Calu3 (cell line): Measurements from ENCODE around the gene BCL3. TPM values are rescaled to one million over a fixed set of nuclear protein-coding genes. Genes with fewer than 3 reads are reported as not detected.
"Not testable (repeated sequence)": the region's sequence is repeated elsewhere in the genome, so short reads cannot be mapped to it uniquely, and the experiment has no call there.

Experiments used
- BruUV-seq: library from RNA; stranded (reverse); fragments of 400-500 nt; replicated peaks from 2 replicates; lab custom pipeline; 2021; lab: Mats Ljungman, UMichigan
- CTCF ChIA-PET: fragments of 300-600 bp; sonication (Branson Sonifier 250); formaldehyde crosslinking; loops from one replicate; lab custom pipeline; 2022; ENCODE audit warnings: antibody characterized with exemption; lab: Charles Lee
- DNase-seq: peaks from one replicate; pipeline ENCODE4 v3.0.0; 2022
- H3K27ac Mint-ChIP-seq: one replicate; pipeline ENCODE4 v1.8.0; 2022; ENCODE audit warnings: mixed read lengths; ENCODE audit not compliant: unreplicated experiment
- H3K27me3 Mint-ChIP-seq: one replicate; pipeline ENCODE4 v1.8.0; 2022; ENCODE audit warnings: mixed read lengths; ENCODE audit not compliant: unreplicated experiment
- H3K36me3 Mint-ChIP-seq: one replicate; pipeline ENCODE4 v1.8.0; 2022; ENCODE audit warnings: mild to moderate bottlenecking, moderate library complexity, mixed read lengths; ENCODE audit not compliant: insufficient read depth, unreplicated experiment
- H3K4me1 Mint-ChIP-seq: one replicate; pipeline ENCODE4 v1.8.0; 2022; ENCODE audit warnings: mild to moderate bottlenecking, low read depth, mixed read lengths; ENCODE audit not compliant: unreplicated experiment
- H3K4me3 Mint-ChIP-seq: one replicate; pipeline ENCODE4 v1.8.0; 2022; ENCODE audit warnings: mild to moderate bottlenecking, low read depth, moderate library complexity, mixed read lengths; ENCODE audit not compliant: unreplicated experiment
- H3K9me3 Mint-ChIP-seq: one replicate; pipeline ENCODE4 v1.8.0; 2022; ENCODE audit warnings: low read depth, mixed read lengths; ENCODE audit not compliant: unreplicated experiment
- intact Hi-C: fragments of 100-400 bp; cut with micrococcal nuclease; formaldehyde crosslinking; loops from one replicate; pipeline ENCODE4 v1.10.0; 2022; ENCODE audit not compliant: unreplicated experiment
- total RNA-seq: library from RNA; stranded (reverse); gene quantifications from 2 replicates; pipeline ENCODE4 v1.2.3, GENCODE V29; 2022
- TF ChIP-seq, protein P1 (sequence below): fragments of 200-600 bp; IDR thresholded peaks from one replicate; pipeline ENCODE4 v1.8.0; 2022; ENCODE audit warnings: antibody characterized with exemption; ENCODE audit not compliant: unreplicated experiment

BCL3 gene
- total RNA-seq, 1 experiment from 2014 or later = 37.7 TPM

DNA sequence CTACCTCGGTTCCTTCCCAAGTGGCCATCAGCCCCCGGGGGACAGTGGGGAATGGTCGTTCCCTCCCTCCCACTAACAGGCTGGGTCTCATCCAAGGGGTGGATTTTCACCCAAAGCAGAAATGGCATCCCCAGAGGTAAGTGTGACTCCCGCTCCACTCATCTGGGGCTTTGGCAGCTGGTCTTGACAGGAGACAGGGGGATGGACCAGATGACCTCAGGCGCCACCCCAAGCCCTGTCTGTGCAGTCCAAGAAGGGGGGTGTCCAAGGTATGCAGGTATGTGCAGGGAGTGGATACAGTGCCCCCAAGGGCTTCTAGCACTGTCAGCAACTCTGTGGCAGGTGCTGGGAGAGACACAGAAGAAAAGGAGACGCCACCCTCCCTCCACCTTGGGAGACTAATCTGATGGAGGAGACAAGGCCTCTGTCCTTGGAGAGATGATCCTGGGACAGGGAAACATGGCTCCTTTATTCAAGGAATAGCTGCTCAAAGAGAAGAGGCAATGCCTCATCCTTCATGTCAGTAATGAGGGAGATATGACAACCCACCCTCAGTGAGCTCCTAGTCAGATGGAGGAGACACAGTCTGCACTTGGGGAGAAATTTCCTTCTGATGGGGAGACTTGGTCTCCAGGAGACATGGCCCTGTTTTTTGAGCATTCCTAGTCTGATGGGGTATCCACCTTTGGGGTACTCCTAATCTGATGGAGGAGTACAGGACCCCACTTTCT lies 41.8 kb upstream of the BCL3 start:
- DNase-seq = no peak
- Mint-ChIP-seq H3K4me1 (no peaks in the 10 kb centered on the region), H3K27me3 (no peaks in the 10 kb centered on the region), H3K36me3 (no peaks in the 10 kb centered on the region), H3K4me3 (no peak overlapping the region), H3K9me3 (no peaks in the 10 kb centered on the region), H3K27ac (no peak overlapping the region)
- intact Hi-C loops = no loop called here
- CTCF ChIA-PET = interaction anchor here (0.5 kb wide), 1 partner anchor 35 kb away, joined by 3 read pairs; no protein-coding TSS in a partner anchor
- TF ChIP-seq, protein P1, sequence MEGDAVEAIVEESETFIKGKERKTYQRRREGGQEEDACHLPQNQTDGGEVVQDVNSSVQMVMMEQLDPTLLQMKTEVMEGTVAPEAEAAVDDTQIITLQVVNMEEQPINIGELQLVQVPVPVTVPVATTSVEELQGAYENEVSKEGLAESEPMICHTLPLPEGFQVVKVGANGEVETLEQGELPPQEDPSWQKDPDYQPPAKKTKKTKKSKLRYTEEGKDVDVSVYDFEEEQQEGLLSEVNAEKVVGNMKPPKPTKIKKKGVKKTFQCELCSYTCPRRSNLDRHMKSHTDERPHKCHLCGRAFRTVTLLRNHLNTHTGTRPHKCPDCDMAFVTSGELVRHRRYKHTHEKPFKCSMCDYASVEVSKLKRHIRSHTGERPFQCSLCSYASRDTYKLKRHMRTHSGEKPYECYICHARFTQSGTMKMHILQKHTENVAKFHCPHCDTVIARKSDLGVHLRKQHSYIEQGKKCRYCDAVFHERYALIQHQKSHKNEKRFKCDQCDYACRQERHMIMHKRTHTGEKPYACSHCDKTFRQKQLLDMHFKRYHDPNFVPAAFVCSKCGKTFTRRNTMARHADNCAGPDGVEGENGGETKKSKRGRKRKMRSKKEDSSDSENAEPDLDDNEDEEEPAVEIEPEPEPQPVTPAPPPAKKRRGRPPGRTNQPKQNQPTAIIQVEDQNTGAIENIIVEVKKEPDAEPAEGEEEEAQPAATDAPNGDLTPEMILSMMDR = no peak
- BruUV-seq = no TSS peak

DNA sequence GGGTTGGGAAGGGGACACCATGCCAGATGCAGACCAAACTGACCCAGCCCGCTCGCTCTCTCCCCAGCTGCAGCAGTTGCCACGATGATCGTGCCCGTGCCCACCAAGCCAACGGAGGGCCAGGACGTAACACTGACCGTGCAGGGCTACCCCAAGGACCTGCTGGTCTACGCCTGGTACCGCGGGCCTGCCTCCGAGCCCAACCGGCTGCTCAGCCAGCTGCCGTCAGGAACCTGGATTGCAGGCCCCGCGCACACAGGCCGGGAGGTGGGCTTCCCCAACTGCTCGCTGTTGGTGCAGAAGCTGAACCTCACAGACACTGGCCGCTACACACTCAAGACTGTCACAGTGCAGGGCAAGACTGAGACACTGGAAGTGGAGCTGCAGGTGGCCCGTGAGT lies 40.7 kb upstream of the BCL3 start:
- CTCF ChIA-PET = interaction anchor here (0.6 kb wide), 1 partner anchor 141 kb away, joined by 3 read pairs; no protein-coding TSS in a partner anchor
- H3K4me1 Mint-ChIP-seq = no peaks in the 10 kb centered on the region
- no peak overlapping the region for H3K4me3 Mint-ChIP-seq
- BruUV-seq = no TSS peak
- H3K27ac Mint-ChIP-seq = no peak overlapping the region
- H3K27me3 Mint-ChIP-seq = no peaks in the 10 kb centered on the region
- intact Hi-C loops = no loop called here
- DNase-seq = no peak
- H3K36me3 Mint-ChIP-seq = no peaks in the 10 kb centered on the region
- no peaks in the 10 kb centered on the region for H3K9me3 Mint-ChIP-seq
- TF ChIP-seq, protein P1 = no peak

DNA sequence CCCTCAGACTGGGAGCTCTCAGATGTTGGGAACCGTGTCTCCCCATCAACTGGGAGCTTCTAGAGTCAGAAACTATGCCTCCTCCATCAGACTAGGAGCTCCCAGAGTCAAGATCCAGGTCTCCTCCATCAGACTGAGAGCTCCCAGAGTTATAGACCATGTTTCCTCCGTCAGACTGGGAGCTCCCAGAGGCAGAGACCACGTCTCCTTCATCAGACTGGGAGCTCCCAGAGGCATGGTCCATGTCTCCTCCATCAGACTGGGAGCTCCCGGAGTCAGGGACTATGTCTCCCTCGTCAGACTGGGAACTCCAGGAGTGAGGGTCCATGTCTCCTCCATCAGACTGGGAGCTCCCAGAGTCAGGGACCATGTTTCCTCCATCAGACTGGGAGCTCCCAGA lies 39.6 kb upstream of the BCL3 start:
- Mint-ChIP-seq H3K4me1 (no peaks in the 10 kb centered on the region), H3K27me3 (no peaks in the 10 kb centered on the region), H3K27ac (no peak overlapping the region), H3K4me3 (no peak overlapping the region), H3K36me3 (no peaks in the 10 kb centered on the region), H3K9me3 (no peaks in the 10 kb centered on the region)
- TF ChIP-seq, protein P1 = no peak
- CTCF ChIA-PET = interaction anchor here (1.0 to 1.2 kb wide), 2 partner anchors 15 to 137 kb away, joined by 3 to 4 read pairs; partner anchors contain the start of gene NECTIN2
- DNase-seq = no peak
- no TSS peak for BruUV-seq
- intact Hi-C loops = no loop called here

DNA sequence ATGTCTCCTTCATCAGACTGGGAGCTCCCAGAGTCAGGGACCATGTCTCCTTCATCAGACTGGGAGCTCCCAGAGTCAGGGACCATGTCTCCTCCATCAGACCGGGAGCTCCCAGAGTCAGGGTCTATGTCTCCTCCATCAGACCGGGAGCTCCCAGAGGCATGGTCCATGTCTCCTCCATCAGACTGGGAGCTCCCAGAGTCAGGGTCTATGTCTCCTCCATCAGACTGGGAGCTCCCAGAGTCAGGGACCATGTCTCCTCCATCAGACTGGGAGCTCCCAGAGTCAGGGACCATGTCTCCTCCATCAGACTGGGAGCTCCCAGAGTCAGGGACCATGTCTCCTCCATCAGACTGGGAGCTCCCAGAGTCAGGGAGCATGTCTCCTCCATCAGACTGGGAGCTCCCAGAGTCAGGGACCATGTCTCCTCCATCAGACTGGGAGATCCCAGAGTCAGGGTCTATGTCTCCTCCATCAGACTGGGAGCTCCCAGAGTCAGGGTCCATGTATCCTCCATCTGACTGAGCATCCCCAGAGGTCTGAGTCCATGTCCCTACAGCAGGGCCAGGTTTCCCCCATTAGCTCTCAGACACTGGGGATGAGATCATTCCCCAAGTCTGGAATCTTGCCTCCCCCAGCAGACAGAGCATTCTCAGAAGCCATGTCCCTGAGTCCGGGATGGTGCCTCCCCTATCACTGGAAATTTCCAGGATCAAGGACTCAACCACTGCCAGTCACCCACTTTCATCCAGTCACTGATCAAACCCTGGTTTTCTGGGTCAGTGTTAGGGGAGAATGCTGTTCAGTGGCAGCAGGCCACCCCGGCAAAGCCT lies 38.9 kb upstream of the BCL3 start:
- CTCF ChIA-PET = interaction anchor here (1.0 to 1.2 kb wide), 2 partner anchors 14 to 137 kb away, joined by 3 to 4 read pairs; partner anchors contain the start of gene NECTIN2
- H3K4me1 Mint-ChIP-seq, BruUV-seq, H3K36me3 Mint-ChIP-seq, H3K4me3 Mint-ChIP-seq, H3K27me3 Mint-ChIP-seq, H3K27ac Mint-ChIP-seq, DNase-seq, intact Hi-C loops, H3K9me3 Mint-ChIP-seq: not testable (repeated sequence)
